WERI-Rb-1 (cell line): ENCODE data around the gene WBP1.
A peak's percentile ranks its signal among the peaks of the same experiment; 100 is the strongest.
"Not testable (repeated sequence)": the region's sequence is repeated elsewhere in the genome, so short reads cannot be mapped to it uniquely, and the experiment has no call there.

Source experiments
- DNase-seq: peaks from one replicate; pipeline ENCODE4 v3.0.0-alpha.2; 2020
- H3K27ac ChIP-seq: fragments of 250-450 bp; sonication (Bioruptor Pico); 2 replicates; pipeline ENCODE4 v1.5.1; 2020; ENCODE audit warnings: mild to moderate bottlenecking, moderate library complexity
- H3K27me3 ChIP-seq: fragments of 250-450 bp; sonication (Bioruptor Pico); 2 replicates; pipeline ENCODE4 v1.5.1; 2021; ENCODE audit warnings: mild to moderate bottlenecking, low read depth, moderate library complexity; ENCODE audit not compliant: insufficient read depth, severe bottlenecking
- H3K36me3 ChIP-seq: fragments of 250-450 bp; sonication (Bioruptor Pico); 2 replicates; pipeline ENCODE4 v1.5.1; 2020; ENCODE audit warnings: mild to moderate bottlenecking, moderate library complexity
- H3K4me3 ChIP-seq: 2 replicates; pipeline ENCODE4 v1.5.1; 2011; ENCODE audit warnings: low read depth, mild to moderate bottlenecking, control low read depth, low read length
- H3K9me3 ChIP-seq: fragments of 250-450 bp; sonication (Bioruptor Pico); 2 replicates; pipeline ENCODE4 v1.5.1; 2021; ENCODE audit warnings: mild to moderate bottlenecking, moderate library complexity; ENCODE audit not compliant: severe bottlenecking
- TF ChIP-seq, protein P1 (sequence below): IDR thresholded peaks from 2 replicates; pipeline ENCODE4 v1.5.1; 2011; ENCODE audit warnings: low read depth, mild to moderate bottlenecking, control low read depth, inconsistent platforms, low read length

Gene WBP1

DNA sequence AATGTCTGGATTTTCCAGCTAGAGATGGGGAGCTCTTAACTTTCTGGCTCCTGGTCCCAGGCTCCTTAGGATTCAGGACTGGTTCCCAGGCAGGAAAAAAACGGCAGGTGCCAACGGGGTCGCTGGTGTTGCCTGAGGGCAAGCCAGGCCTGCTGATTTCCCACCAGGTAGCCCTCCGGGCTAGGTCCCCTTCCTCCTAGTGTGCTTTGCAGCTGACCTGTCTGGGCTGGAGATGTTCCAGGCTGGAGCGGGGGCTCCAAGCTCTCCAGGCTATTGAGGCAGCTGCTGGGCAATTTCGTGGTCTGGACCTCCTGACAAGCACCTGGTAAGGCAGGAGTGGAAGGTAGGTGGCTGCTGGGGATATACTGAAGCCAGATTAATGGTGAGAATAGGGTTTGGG lies 16.2 kb downstream of the WBP1 start:
- H3K27ac ChIP-seq, result no peak overlapping the region
- H3K36me3 ChIP-seq, result peaks cover 48% of the 10 kb centered on the region
- DNase-seq, result no peak

DNA sequence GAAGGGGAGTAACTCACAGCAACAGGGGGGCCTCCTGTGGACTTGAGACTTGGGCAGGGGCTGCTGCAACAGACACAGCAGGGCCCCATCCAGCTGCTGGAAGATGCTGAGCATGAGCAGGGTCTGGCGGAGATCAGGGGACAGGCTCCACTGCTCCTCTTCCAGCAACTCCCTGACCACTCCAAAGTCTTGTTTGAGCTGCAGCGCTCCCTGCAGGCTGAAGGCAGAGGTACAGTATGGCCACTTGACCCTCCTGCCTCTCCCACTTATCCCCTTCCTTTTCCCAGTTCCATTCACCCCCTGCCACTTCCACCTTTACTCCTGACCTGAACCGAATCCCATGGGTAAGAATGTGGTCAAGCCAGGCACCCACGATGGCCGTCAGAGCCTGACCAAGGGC lies 16.7 kb downstream of the WBP1 start:
- H3K27me3 ChIP-seq, result no peaks in the 10 kb centered on the region
- H3K27ac ChIP-seq, result no peak overlapping the region
- H3K9me3 ChIP-seq, result no peaks in the 10 kb centered on the region
- no peak overlapping the region for H3K4me3 ChIP-seq
- no peak for DNase-seq
- H3K36me3 ChIP-seq, result peaks cover 52% of the 10 kb centered on the region
- TF ChIP-seq, protein P1, sequence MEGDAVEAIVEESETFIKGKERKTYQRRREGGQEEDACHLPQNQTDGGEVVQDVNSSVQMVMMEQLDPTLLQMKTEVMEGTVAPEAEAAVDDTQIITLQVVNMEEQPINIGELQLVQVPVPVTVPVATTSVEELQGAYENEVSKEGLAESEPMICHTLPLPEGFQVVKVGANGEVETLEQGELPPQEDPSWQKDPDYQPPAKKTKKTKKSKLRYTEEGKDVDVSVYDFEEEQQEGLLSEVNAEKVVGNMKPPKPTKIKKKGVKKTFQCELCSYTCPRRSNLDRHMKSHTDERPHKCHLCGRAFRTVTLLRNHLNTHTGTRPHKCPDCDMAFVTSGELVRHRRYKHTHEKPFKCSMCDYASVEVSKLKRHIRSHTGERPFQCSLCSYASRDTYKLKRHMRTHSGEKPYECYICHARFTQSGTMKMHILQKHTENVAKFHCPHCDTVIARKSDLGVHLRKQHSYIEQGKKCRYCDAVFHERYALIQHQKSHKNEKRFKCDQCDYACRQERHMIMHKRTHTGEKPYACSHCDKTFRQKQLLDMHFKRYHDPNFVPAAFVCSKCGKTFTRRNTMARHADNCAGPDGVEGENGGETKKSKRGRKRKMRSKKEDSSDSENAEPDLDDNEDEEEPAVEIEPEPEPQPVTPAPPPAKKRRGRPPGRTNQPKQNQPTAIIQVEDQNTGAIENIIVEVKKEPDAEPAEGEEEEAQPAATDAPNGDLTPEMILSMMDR, result peak; percentile 83

More for the DNA sequence above, 16.2 kb downstream of the WBP1 start:
- no peak overlapping the region for H3K4me3 ChIP-seq
- TF ChIP-seq, protein P1, result no peak
- H3K9me3 ChIP-seq, result no peaks in the 10 kb centered on the region
- no peaks in the 10 kb centered on the region for H3K27me3 ChIP-seq

DNA sequence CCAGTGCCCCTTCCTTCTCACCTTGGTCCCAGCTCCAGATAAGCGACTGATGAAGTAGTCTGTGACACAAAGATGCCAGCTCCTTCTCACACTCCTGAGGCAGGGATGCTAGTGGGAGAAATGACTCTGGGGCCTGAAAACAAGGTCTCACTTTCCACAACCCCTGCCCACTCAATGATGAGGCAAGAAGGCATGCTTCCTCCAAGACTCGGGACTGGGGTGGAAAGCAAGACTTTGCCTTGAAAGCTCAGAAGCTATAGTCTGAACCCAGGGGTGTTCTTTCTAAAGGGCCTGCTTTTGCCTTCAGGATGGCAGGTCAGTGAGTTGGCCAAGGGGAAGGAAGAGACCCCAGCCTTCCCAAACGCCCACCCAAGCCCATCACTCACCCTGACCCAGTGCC lies 23.2 kb downstream of the WBP1 start:
- Histone ChIP-seq H3K27me3 (no peaks in the 10 kb centered on the region), H3K9me3 (no peaks in the 10 kb centered on the region), H3K4me3 (peak overlapping the region; percentile 83), H3K27ac (no peak overlapping the region), H3K36me3 (peaks cover 44% of the 10 kb centered on the region)
- no peak for DNase-seq
- TF ChIP-seq, protein P1, result no peak

DNA sequence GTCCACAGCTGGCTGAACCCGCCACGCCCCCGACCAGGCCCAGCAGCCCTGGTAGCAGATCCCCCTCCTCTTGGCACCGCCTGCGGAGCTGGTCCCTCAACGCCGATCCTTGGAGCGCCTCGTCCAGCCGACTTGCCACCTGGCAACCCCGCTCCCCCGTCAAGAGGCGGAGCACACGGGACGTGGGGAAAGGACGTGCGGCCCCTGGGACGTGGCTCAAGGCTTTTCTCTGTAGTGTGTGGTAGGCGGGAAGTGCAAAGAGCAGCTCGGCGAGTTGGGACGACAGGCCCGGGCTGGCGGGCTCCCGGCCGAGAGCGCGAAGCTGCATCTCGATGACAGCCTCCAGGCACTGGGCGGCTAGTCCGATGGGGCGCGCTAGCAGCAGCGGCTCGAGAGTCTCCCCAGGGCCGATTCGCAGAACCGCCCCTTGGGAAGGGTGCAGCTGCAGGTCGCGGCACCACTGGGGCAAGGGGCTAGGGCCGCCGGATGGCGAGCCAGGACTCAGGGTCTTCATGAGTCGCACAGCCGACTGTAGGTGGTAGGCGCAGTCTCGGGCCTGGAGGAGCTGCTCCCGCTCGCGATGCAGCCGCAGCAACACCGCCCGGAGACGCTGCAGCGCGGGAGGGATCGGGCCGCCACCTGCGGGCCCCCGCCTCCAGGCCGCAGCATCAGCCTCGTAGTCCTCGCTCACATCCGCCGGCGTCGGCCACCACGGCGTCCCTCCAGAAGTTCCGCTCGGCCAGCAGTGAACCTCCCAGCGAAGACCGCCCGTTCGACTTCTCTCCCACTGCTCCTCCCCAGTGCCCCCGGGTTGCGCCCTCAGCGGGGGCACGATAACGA lies 23.9 kb downstream of the WBP1 start:
- TF ChIP-seq, protein P1, result no peak
- H3K27me3 ChIP-seq, result no peaks in the 10 kb centered on the region
- no peaks in the 10 kb centered on the region for H3K9me3 ChIP-seq
- H3K36me3 ChIP-seq, result peaks cover 43% of the 10 kb centered on the region
- H3K27ac ChIP-seq, result peak overlapping the region; percentile 97
- peak overlapping the region; percentile 83 for H3K4me3 ChIP-seq
- DNase-seq, result peak; percentile 53

DNA sequence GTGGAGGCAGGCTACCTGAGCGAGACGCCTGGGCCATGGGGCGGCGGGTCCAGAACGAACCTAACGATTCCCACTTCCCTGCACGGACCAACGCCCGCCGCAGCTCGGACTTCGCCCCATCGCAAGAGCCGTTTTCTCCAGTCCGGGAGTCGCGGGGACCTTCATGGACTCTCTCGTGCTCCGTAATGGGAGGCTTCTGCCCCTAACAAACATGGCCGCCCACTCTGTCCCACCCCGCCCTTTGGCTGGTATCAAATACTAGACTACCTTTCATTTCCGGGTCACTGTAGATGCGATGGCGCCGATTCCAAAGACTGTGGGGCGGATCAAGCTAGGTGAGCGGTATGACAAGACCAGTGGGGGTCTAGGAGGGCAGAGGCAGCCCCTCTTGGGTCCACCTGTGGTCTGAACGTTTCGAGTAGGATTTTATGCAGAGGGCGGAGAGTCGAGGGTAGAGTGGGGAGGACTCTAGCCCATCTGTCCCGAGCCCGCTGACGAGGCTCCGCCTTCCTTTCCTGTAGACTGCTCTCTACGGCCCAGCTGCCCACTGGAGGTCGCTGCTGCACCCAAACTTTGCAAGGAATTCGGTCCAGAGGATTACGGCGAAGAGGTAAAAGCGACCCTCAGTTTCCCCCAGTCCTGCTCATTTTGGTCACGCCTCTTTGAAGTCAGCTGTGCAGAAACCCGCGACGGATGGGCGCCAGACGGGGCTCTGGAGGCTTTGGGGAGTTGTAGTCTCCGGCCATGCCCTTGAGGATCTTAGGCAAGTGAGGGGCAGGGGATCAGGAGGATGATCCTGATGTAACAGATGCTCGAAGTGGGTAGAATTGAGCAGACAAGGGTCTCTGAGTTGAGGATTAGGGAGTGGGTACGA lies 24.8 kb downstream of the WBP1 start, which contains the start of the genes CCDC142 and TTC31:
TSS of gene CCDC142 (minus strand) at position 198 of the 874 bp plus-strand sequence. CDS start at position 37, 161 bp downstream.
TSS of gene TTC31 (plus strand) at position 281 of the 874 bp plus-strand sequence. CDS start at position 296, 15 bp downstream.
- peaks cover 38% of the 10 kb centered on the region for H3K36me3 ChIP-seq
- DNase-seq, result peak; percentile 99
- no peaks in the 10 kb centered on the region for H3K27me3 ChIP-seq
- TF ChIP-seq, protein P1, result peak; percentile 96
- no peaks in the 10 kb centered on the region for H3K9me3 ChIP-seq
- peak within 1 kb of the TSS; percentile 83 for H3K4me3 ChIP-seq
- H3K27ac ChIP-seq, result peak within 1 kb of the TSS; percentile 97

DNA sequence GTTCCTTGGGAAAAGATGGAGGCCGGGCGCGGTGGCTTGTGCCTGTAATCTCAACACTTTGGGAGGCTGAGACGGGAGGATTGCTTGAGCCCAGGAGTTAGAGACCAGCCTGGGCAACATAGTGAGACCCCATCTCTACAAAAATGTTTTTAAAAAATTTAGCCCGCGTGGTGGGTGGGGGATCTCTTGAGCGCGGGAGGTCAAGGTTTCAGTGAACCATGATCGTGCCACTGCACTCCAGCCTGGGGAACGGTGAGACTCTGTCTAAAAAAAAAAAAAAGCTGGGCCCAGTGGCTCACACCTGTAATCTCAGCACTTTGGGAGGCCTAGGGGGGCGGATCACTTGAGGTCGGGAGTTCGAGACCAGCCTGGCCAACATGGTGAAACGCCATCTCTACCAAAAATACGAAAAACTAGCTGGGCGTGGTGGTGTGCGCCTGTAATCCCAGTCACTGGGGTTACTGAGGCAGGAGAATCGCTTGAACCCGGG lies 25.5 kb downstream of the WBP1 start:
- H3K9me3 ChIP-seq, DNase-seq, H3K27me3 ChIP-seq: not testable (repeated sequence)
- H3K4me3 ChIP-seq, result peak overlapping the region; percentile 83
- H3K27ac ChIP-seq, result peak overlapping the region; percentile 97
- H3K36me3 ChIP-seq, result peaks cover 42% of the 10 kb centered on the region
